H1 (cell line): ENCODE results near the gene PXN. TPM values are rescaled to one million over a fixed set of nuclear protein-coding genes. Genes with fewer than 3 reads are reported as not detected.

Experiments
- ASH2L ChIP-seq: fragments of 200-600, 300-600 bp; sonication (generic); IDR thresholded peaks from one replicate; pipeline ENCODE4 v1.7.1; 2017; ENCODE audit warnings: low read length
- CBX5 ChIP-seq: fragments of 300-800, 300-1000 bp; sonication (generic); IDR thresholded peaks from 2 replicates; pipeline ENCODE4 v1.7.1; 2016; ENCODE audit warnings: antibody characterized with exemption, low read length, low read depth
- CHD2 ChIP-seq: IDR thresholded peaks from 2 replicates; pipeline ENCODE4 v1.6.1; 2012; ENCODE audit warnings: low read length, improper control_type of control experiment
- CTCF ChIP-seq, 3 experiments: IDR thresholded peaks; 1 replicate in 2 of 3; 2 replicates in 1 of 3; pipeline versions ENCODE4 v1.5.1 to v1.6.1; 2011; ENCODE audit warnings: low read length in 3 of 3, mild to moderate bottlenecking in 3 of 3, inconsistent platforms in 2 of 3, low read depth in 1 of 3, moderate library complexity in 1 of 3; ENCODE audit not compliant: insufficient read depth in 1 of 3; ENCODE audit errors: control extremely low read depth in 1 of 3
- EGR1 ChIP-seq: IDR thresholded peaks from 2 replicates; pipeline ENCODE4 v1.6.1; 2011; ENCODE audit warnings: low read depth, low read length, borderline replicate concordance
- GTF2F1 ChIP-seq: IDR thresholded peaks from 2 replicates; pipeline ENCODE4 v1.6.1; 2012; ENCODE audit warnings: low read depth, low read length, improper control_type of control experiment, borderline replicate concordance
- HDAC2 ChIP-seq, 2 experiments: fragments of 300-600 bp in 1 of 2; sonication (generic) in 1 of 2; IDR thresholded peaks; 2 replicates each; pipeline ENCODE4 v1.6.1; 2011 to 2012; ENCODE audit warnings: low read depth in 2 of 2, low read length in 2 of 2, mild to moderate bottlenecking in 2 of 2, moderate library complexity in 2 of 2, borderline replicate concordance in 1 of 2, inconsistent platforms in 1 of 2
- JUND ChIP-seq: IDR thresholded peaks from 2 replicates; pipeline ENCODE4 v1.6.1; 2011; ENCODE audit warnings: mild to moderate bottlenecking, improper control_type of control experiment, low read length
- KDM5A ChIP-seq: fragments of 200-600 bp; IDR thresholded peaks from 2 replicates; pipeline ENCODE4 v1.7.1; 2012; ENCODE audit warnings: mild to moderate bottlenecking, low read length, inconsistent platforms, mixed read lengths
- POLR2AphosphoS5 ChIP-seq: IDR thresholded peaks from 2 replicates; pipeline ENCODE4 v1.6.1; 2011; ENCODE audit warnings: low read depth, low read length
- RXRA ChIP-seq: IDR thresholded peaks from 2 replicates; pipeline ENCODE4 v1.6.1; 2011; ENCODE audit warnings: low read depth, mild to moderate bottlenecking, low read length, moderate library complexity; ENCODE audit not compliant: insufficient read depth
- TAF1 ChIP-seq: IDR thresholded peaks from 2 replicates; pipeline ENCODE4 v1.6.1; 2011; ENCODE audit warnings: mild to moderate bottlenecking, low read depth, low read length
- TAF7 ChIP-seq: optimal IDR thresholded peaks from 2 replicates; pipeline ENCODE3; 2011; ENCODE audit warnings: low read depth, mild to moderate bottlenecking, inconsistent platforms, low read length, moderate library complexity, borderline replicate concordance
- TBP ChIP-seq: IDR thresholded peaks from 2 replicates; pipeline ENCODE4 v1.6.1; 2011; ENCODE audit warnings: low read depth, low read length, improper control_type of control experiment
- TCF12 ChIP-seq: IDR thresholded peaks from 2 replicates; pipeline ENCODE4 v1.6.1; 2011; ENCODE audit warnings: low read depth, mild to moderate bottlenecking, low read length
- YY1 ChIP-seq: IDR thresholded peaks from 2 replicates; pipeline ENCODE4 v1.6.1; 2011; ENCODE audit warnings: low read depth, mild to moderate bottlenecking, low read length
- ZNF274 ChIP-seq: IDR thresholded peaks from 2 replicates; pipeline ENCODE4 v1.7.0; 2012; ENCODE audit warnings: low read length, borderline replicate concordance; ENCODE audit errors: extremely low read depth
- polyA plus RNA-seq, 7 experiments: library from polyadenylated mRNA; depleted of rRNA in 3 of 7; stranded (reverse) in 5 of 7; unstranded in 2 of 7; fragments of >200 nt in 5 of 7; fragments of 200-250 nt in 2 of 7; gene quantifications; 1 replicate in 5 of 7; 2 replicates in 1 of 7; 4 replicates in 1 of 7; pipeline versions ENCODE4 v1.2.1 to v1.2.3, GENCODE V29; 2011 to 2013; ENCODE audit warnings: missing spikeins in 2 of 7, mixed read lengths in 2 of 7
- total RNA-seq: library from RNA; stranded (reverse); fragmentation: NEBNext Ultra II Directional; extraction: Animal tissue kit (Norgen Biotek cat#: 25700); gene quantifications from 2 replicates; pipeline ENCODE4 v1.2.1, GENCODE V29; 2021
- TF ChIP-seq, protein P1 (sequence below): IDR thresholded peaks from 2 replicates; pipeline ENCODE4 v1.6.1; 2012; ENCODE audit warnings: low read length, inconsistent platforms
- TF ChIP-seq, protein P2 (sequence below): IDR thresholded peaks from 2 replicates; pipeline ENCODE4 v1.6.1; 2012; ENCODE audit warnings: inconsistent platforms

The PXN gene
- total and polyA plus RNA-seq, 2 of the 8 experiments (the other 6 are each of a cell fraction or from before 2014, with no cell fraction given), result 51.0 to 105 TPM

GRCh38 chr12:120194534-120195395 is 70.8 kb downstream of the PXN start, which contains the start of gene GCN1 (continued):
- TF ChIP-seq, protein P1, sequence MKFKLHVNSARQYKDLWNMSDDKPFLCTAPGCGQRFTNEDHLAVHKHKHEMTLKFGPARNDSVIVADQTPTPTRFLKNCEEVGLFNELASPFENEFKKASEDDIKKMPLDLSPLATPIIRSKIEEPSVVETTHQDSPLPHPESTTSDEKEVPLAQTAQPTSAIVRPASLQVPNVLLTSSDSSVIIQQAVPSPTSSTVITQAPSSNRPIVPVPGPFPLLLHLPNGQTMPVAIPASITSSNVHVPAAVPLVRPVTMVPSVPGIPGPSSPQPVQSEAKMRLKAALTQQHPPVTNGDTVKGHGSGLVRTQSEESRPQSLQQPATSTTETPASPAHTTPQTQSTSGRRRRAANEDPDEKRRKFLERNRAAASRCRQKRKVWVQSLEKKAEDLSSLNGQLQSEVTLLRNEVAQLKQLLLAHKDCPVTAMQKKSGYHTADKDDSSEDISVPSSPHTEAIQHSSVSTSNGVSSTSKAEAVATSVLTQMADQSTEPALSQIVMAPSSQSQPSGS, result no peak; the same call in 1 of the 2 replicates
- peak in 1 of 3 experiments; percentile 10; a peak in 1 of 4 replicates for TF ChIP-seq CTCF (IDR thresholded peaks at IDR 0.05; ENCODE audit: control extremely low read depth in 1 of 3, insufficient read depth in 1 of 3, low read depth in 1 of 3, low read length in 3 of 3)
- peak; percentile 71 for TF ChIP-seq ASH2L
- TF ChIP-seq GTF2F1, result 0 out of 2 replicates have a peak, but pooled peaks have one; percentile 41
- no peak for TF ChIP-seq CBX5
- 0 out of 2 replicates have a peak, but pooled peaks have one; percentile 14 for TF ChIP-seq EGR1
- peak; percentile 46 for TF ChIP-seq TAF7
- no peak for TF ChIP-seq TCF12
- peak; percentile 6 to 19; a peak in 1 of 4 replicates for TF ChIP-seq HDAC2 (IDR thresholded peaks at IDR 0.05; ENCODE audit: borderline replicate concordance in 1 of 2, low read depth in 2 of 2, low read length in 2 of 2)
- TF ChIP-seq RXRA, result no peak
- peak; percentile 73; the same call in 1 of the 2 replicates for TF ChIP-seq TBP
- TF ChIP-seq, protein P2, sequence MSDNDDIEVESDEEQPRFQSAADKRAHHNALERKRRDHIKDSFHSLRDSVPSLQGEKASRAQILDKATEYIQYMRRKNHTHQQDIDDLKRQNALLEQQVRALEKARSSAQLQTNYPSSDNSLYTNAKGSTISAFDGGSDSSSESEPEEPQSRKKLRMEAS, result peak; percentile 96
- peak; percentile 90 for TF ChIP-seq YY1
- TF ChIP-seq POLR2AphosphoS5, result peak; percentile 94
- TF ChIP-seq TAF1, result peak; percentile 94
- TF ChIP-seq CHD2, result peak; percentile 55; the same call in 1 of the 2 replicates
- no peak for TF ChIP-seq ZNF274
- no peak for TF ChIP-seq JUND
- peak; percentile 84; the same call in 1 of the 2 replicates for TF ChIP-seq KDM5A
